GM19438 (cell line): ENCODE results near the gene FSTL5.

Experiments used
- ATAC-seq: cut with Tn5 transposase; IDR thresholded peaks from one replicate; pipeline ENCODE4 v1.9.1; 2021; ENCODE audit warnings: low read depth; ENCODE audit not compliant: unreplicated experiment

The FSTL5 gene

GRCh38 chr4:161629694-161630441 is 533.9 kb downstream of the FSTL5 start:
- no peak for ATAC-seq

DNA sequence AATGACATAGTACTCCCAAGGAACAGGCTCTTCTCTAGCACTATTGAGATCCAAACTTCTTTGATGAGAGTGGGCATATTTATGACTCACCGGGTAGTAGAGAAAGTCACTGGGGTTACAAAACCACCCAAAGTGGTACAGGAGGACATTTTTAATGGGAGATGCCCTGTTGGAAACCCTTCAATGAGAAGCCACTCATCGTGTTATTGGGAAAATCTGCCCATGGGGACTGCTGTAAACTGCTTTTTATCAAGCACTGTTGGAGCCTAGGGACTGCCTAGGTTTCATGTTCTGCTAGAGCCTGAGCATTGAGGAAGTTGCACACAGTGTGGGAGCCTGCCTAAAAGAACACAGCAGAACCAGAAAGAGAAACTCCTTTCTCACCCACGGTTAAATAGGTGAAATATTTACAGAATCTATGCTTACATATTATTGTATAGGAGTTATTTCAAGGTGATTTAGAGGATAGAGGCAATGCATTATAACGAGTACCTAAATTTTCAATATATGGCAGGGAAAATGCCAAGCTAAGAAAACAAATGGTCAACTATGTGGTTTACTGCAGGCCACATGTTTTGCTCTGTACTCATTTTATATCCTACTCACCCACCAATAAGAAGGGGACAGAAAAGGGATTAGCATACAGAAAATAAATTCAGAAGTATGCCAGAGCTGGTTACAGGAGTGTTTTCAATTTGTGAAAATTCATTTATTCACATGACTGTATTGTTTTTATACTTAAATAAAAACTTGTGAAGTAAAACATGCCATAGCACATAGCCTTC is 559.1 kb downstream of the FSTL5 start:
- ATAC-seq, result no peak

GRCh38 chr4:161601011-161601410 is 562.8 kb downstream of the FSTL5 start:
- ATAC-seq, result no peak

DNA sequence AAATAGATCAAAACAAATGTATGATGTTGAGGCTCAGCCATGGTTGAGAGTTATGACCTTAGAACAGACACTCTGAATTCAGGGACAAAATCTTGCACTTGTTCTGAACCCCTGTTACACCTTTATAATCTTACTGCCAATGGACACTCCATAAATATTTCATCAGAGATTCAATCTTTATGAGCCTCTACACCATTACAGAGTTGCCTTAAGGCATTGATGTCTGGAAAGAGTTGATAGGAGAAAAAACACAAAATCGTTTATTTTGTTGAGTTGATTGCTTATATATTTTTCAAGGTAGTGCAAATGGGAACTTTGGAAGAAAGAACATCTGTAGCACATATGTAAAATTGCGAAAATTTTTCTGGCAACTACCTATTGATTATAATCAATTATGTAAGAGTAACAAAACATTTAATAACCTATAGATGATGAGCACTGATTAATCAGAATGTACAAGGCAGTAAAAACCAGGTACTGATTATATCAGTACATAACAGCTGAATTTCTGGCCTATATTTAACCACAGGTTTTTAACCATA is 568.5 kb downstream of the FSTL5 start:
- no peak for ATAC-seq

- ATAC-seq, result no peak
These were observed 578.8 kb downstream of the FSTL5 start for GRCh38 chr4:161585011-161585410.

DNA sequence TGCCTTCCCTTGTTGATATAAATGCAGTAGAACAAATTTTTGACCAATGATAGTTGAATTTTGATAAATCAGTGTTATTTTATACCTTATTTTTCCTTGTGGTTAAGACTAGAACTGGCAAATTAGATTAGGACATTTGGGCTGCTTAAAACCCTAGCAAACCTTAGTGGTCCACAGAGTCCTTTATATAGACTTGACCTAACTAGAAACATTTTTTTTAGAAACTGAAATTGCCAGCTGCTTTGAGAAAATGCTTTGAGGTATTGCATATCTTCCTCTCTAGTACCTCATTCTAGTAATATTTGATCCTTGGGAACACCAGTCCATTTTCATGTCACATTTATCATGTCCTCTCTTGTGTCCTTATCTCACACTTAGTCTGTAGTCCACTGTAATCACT is 580.3 kb downstream of the FSTL5 start:
- no peak for ATAC-seq

GRCh38 chr4:161581262-161582230 is 582.3 kb downstream of the FSTL5 start:
- no peak for ATAC-seq

- ATAC-seq, result no peak
These were observed 586.1 kb downstream of the FSTL5 start for GRCh38 chr4:161577579-161578301.

DNA sequence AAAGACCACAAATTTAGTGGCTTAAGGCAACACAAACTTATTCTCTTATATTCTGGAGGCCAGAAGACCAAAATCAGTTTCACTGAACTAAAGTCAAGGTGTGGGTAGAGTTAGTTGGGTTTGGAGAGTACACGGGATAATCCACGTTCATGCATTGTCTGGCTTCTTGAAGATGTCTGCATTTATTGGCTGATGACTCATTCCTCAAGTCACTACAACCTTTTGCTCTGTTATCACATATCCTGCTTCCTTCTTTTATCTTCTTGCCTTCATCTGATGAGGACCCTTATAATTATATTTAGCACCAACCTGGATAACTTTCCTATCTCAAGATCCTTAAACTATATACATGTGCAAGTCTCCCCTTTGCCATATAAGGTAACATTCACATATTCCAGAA is 590.0 kb downstream of the FSTL5 start:
- ATAC-seq, result no peak

DNA sequence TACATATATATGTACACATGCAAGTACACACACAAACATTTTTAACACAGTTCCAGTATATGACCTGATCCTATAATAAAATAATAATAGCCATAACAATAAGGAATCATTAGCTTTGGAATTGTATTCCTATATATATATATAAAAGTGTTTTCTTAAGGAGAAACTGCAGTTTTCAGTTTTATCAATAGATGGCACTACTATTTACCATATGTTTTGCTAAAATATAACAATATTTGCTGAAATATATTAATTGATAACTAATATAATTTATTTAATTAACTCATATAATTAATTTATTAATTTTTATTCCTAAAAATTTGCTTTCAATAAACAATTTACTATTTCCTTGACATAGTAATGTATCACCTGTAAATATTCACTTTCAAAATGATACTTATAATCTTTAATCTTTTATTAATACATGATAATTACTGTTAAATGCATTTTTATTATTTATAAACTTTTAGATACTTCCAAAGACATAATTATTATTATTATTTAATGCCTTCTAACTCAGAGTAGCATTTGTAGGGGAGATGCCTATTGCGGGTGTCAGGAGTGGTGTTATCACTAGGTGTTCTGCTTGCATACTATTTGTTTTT is 599.5 kb downstream of the FSTL5 start:
- no peak for ATAC-seq

- no peak for ATAC-seq
These were observed 607.8 kb downstream of the FSTL5 start for GRCh38 chr4:161555689-161556660.

GRCh38 chr4:161554372-161554990 is 609.3 kb downstream of the FSTL5 start:
- no peak for ATAC-seq

DNA sequence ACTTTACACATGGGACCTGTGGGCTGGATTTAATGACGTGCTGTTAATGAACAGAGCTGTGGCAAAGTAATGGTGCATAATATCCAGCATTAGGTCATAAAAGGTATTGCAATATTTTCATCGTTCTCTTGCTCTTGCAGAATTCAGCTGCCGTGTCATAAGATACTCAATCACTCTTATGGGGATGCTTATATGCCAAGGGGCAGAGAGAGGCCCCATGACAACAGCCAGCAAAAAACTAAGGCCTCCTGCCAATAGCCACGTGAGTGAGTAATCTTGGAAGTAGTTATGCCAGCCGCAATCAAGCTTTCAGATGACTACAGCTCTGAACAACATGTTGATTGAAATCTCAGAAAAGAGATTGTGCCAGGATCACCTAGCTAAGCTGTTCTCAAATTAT is 616.9 kb downstream of the FSTL5 start:
- no peak for ATAC-seq

DNA sequence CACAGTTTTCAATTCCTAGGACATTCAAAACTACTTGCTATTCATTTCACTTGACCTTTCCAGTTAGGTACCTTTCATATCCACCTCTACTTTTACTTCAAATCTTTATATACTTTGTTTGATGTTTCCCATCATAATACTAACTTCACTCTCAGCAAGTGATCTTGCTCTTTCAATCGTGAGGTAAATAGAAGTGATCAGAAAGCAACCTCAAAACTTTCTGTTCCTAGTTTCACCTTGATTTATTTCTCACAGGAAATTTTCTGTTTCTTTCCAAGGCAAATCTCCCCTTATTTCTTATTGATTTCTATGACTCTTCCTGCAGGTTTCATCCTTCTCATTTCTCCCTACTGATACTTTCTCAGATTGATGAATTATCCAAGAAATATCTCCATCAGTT is 623.5 kb downstream of the FSTL5 start:
- ATAC-seq, result no peak

DNA sequence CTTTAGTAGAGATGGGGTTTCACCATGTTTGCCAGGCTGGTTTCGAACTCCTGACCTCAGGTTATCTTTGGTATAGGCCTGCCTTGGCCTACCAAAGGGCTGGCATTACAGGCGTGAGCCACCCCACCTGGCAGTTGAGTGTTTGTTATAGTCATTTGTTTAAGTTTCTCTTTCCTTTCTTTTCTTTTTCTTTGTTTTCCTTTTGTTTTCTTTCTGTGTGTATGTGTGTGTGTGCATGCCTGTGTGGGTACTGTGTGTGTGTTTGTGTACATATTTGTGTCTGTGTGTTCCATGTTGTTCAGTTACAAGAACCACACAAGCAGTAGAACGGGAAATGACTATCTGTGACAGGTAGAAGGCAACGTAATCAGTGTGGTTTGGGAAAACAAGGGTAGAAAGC is 624.9 kb downstream of the FSTL5 start:
- ATAC-seq, result no peak

DNA sequence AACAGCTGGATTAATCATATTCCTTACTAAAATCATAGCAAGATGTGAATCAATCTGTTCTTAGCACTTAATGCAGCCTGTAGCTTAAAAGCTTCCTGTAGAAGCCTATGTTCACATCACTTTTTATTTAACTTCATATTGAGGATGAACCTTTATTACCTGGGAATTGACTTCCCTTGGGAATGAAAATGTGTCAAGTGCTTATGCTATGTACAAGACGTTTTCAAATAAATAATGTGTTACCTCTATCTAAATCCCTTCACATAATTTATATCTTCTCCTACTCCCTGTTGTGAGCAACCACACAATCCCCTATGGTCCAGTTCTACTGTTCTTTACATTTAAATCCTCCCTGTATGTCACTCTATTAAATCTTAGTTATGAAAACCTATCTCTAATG is 633.1 kb downstream of the FSTL5 start:
- ATAC-seq, result no peak

GRCh38 chr4:161525121-161525520 is 638.7 kb downstream of the FSTL5 start:
- no peak for ATAC-seq

- ATAC-seq, result no peak
These were observed 641.8 kb downstream of the FSTL5 start for GRCh38 chr4:161522031-161522430.
